SK-N-SH (cell line): Measurements from ENCODE around the gene AARS2.
"Not testable (repeated sequence)": the region's sequence is repeated elsewhere in the genome, so short reads cannot be mapped to it uniquely, and the experiment has no call there.

Source experiments
- EP300 ChIP-seq, 2 experiments: IDR thresholded peaks; 2 replicates each; pipeline versions ENCODE4 v1.4.0 to v1.6.1; 2012; ENCODE audit warnings: borderline replicate concordance in 1 of 2, low read depth in 1 of 2, low read length in 1 of 2
- JUND ChIP-seq: IDR thresholded peaks from 2 replicates; pipeline ENCODE4 v1.4.0; 2012
- MXI1 ChIP-seq: IDR thresholded peaks from 2 replicates; pipeline ENCODE4 v1.6.1; 2012; ENCODE audit warnings: mild to moderate bottlenecking, low read depth, low read length, improper control_type of control experiment
- NFIC ChIP-seq: IDR thresholded peaks from 2 replicates; pipeline ENCODE4 v1.4.0; 2012; ENCODE audit warnings: borderline replicate concordance
- POLR2AphosphoS5 ChIP-seq: IDR thresholded peaks from 2 replicates; pipeline ENCODE4 v1.6.1; 2012; ENCODE audit warnings: low read depth, low read length
- RCOR1 ChIP-seq: fragments of 150-350 bp; IDR thresholded peaks from 2 replicates; pipeline ENCODE4 v1.6.1; 2017; ENCODE audit warnings: antibody characterized with exemption, low read length
- RFX5 ChIP-seq: IDR thresholded peaks from 2 replicates; pipeline ENCODE4 v1.6.1; 2012; ENCODE audit warnings: mild to moderate bottlenecking, improper control_type of control experiment, low read length
- YY1 ChIP-seq: IDR thresholded peaks from 2 replicates; pipeline ENCODE4 v1.4.0; 2012; ENCODE audit warnings: low read depth, mild to moderate bottlenecking
- TF ChIP-seq, protein P1 (sequence below): fragments of 200-600 bp; sonication (generic); IDR thresholded peaks from 2 replicates; pipeline ENCODE4 v1.6.1; 2017; ENCODE audit warnings: antibody characterized with exemption, mild to moderate bottlenecking, moderate library complexity
- TF ChIP-seq, protein P2 (sequence below): IDR thresholded peaks from 2 replicates; pipeline ENCODE4 v1.4.0; 2012; ENCODE audit warnings: low read depth
- TF ChIP-seq, protein P3 (sequence below): IDR thresholded peaks from 2 replicates; pipeline ENCODE4 v1.6.1; 2012; ENCODE audit warnings: mild to moderate bottlenecking, low read depth, low read length, moderate library complexity

DNA sequence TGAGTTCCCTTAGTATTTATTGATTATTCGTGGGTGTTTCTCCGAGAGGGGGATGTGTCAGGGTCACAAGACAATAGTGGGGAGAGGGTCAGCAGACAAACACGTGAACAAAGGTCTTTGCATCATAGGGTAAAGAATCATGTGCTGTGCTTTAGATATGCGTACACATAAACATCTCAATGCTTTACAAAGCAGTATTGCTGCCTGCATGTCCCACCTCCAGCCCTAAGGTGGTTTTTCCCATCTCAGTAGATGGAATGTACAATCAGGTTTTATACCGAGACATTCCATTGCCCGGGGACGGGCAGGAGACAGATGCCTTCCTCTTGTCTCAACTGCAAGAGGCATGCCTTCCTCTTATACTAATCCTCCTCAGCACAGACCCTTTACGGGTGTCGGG is 15.1 kb upstream of the AARS2 start:
- TF ChIP-seq, protein P1, sequence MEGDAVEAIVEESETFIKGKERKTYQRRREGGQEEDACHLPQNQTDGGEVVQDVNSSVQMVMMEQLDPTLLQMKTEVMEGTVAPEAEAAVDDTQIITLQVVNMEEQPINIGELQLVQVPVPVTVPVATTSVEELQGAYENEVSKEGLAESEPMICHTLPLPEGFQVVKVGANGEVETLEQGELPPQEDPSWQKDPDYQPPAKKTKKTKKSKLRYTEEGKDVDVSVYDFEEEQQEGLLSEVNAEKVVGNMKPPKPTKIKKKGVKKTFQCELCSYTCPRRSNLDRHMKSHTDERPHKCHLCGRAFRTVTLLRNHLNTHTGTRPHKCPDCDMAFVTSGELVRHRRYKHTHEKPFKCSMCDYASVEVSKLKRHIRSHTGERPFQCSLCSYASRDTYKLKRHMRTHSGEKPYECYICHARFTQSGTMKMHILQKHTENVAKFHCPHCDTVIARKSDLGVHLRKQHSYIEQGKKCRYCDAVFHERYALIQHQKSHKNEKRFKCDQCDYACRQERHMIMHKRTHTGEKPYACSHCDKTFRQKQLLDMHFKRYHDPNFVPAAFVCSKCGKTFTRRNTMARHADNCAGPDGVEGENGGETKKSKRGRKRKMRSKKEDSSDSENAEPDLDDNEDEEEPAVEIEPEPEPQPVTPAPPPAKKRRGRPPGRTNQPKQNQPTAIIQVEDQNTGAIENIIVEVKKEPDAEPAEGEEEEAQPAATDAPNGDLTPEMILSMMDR, result not testable (repeated sequence)
- not testable (repeated sequence) for TF ChIP-seq EP300 (IDR thresholded peaks at IDR 0.05; ENCODE audit: borderline replicate concordance in 1 of 2, low read depth in 1 of 2, low read length in 1 of 2); POLR2AphosphoS5; RCOR1; JUND; NFIC; MXI1; RFX5; YY1
- TF ChIP-seq, protein P2, sequence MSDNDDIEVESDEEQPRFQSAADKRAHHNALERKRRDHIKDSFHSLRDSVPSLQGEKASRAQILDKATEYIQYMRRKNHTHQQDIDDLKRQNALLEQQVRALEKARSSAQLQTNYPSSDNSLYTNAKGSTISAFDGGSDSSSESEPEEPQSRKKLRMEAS, result not testable (repeated sequence)
- TF ChIP-seq, protein P3, sequence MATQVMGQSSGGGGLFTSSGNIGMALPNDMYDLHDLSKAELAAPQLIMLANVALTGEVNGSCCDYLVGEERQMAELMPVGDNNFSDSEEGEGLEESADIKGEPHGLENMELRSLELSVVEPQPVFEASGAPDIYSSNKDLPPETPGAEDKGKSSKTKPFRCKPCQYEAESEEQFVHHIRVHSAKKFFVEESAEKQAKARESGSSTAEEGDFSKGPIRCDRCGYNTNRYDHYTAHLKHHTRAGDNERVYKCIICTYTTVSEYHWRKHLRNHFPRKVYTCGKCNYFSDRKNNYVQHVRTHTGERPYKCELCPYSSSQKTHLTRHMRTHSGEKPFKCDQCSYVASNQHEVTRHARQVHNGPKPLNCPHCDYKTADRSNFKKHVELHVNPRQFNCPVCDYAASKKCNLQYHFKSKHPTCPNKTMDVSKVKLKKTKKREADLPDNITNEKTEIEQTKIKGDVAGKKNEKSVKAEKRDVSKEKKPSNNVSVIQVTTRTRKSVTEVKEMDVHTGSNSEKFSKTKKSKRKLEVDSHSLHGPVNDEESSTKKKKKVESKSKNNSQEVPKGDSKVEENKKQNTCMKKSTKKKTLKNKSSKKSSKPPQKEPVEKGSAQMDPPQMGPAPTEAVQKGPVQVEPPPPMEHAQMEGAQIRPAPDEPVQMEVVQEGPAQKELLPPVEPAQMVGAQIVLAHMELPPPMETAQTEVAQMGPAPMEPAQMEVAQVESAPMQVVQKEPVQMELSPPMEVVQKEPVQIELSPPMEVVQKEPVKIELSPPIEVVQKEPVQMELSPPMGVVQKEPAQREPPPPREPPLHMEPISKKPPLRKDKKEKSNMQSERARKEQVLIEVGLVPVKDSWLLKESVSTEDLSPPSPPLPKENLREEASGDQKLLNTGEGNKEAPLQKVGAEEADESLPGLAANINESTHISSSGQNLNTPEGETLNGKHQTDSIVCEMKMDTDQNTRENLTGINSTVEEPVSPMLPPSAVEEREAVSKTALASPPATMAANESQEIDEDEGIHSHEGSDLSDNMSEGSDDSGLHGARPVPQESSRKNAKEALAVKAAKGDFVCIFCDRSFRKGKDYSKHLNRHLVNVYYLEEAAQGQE, result not testable (repeated sequence)
